ENCODE measurements around the gene PLA2G4A.

Gene PLA2G4A

DNA sequence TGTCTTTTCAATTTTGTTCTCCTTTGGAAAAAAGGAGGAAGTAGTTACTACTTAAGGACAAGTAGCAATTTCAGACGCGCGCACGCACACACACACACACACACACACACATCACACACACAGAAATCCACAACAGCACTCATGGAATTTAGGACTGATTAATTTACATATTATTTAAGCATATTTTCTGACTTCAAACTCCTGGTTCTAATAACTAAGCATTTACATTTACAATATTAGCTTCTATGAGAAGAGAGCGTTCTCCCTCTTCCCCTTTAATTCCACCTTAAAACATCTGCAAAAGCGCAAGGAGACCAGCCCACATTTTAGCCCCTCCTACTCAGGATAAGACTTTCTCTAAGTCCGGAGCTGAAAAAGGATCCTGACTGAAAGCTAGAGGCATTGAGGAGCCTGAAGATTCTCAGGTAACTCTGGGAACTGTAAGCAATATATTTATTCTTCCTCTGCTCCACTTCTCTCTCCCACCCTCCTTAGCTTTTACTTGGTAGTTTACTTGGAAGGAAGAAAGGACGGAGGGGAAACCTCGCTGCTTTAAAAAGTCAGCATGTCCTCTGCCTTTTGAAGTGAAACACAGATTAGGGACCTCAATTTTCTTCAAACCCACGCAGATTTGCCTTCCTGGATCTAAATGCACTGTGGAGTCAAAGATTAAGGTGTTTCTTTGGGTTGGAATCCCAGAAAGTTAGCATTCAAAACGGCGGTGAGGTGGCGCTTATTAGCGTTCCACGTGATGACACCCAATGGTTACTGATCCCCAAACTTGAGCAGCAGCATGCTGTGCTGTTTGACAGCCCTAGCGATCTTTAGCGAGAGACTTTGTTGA is at the start of gene PLA2G4A:
PLA2G4A (plus strand) TSS at position 339 of the 844 bp plus-strand sequence. CDS start 25,406 bp downstream, outside the sequence.
- DNase-seq (ENCODE audit: low read depth in 2 of 2), result no peak

DNA sequence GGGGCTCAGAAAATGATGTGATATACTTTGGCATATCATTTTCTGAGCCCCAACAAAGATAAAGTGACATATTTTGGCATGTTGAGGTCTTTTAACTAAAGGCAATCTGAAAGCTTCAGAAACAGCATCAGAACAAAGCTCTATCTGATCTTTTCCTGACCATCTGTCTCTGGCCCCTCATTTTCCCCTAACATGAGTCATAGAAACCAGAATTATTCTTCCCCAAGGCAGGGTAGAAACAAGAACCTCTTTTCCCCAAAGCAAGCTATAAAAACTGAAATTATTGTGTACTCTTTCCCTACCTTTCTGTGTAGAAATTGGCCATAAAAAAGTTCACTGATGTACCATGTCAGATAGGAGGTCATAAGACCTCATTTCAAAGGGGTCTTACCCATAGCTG is 48.7 kb upstream of the PLA2G4A start:
- no peak for DNase-seq (ENCODE audit: low read depth in 2 of 2)

GRCh38 chr1:186781730-186782129 is 47.0 kb upstream of the PLA2G4A start:
- no peak for DNase-seq (ENCODE audit: low read depth in 2 of 2)

DNA sequence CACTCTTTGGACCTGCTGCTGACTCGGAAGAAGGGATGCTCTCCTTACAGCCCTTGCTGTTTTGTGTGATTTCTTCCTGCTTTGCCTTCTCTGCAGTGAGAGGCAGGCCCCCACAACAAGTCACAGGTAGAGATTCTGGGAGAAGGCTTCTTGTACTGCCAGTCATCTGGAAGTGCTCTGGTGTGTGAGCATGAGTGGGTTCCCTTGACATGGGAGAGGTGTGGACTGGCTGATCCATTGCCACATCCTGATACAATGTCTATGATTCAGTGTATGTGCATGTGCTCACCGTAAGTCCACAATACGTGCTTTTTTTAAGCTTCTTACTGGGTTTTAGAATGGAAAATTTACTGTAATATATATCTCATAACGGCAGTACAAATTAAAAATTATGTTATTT is 46.0 kb upstream of the PLA2G4A start:
- no peak for DNase-seq (ENCODE audit: low read depth in 2 of 2)

- DNase-seq (ENCODE audit: low read depth in 2 of 2), result no peak
Measured at GRCh38 chr1:186783193-186783592, 45.6 kb upstream of the PLA2G4A start.

GRCh38 chr1:186785503-186785902 is 43.2 kb upstream of the PLA2G4A start:
- no peak for DNase-seq (ENCODE audit: low read depth in 2 of 2)

GRCh38 chr1:186790101-186790500 is 38.6 kb upstream of the PLA2G4A start:
- no peak for DNase-seq (ENCODE audit: low read depth in 2 of 2)

DNA sequence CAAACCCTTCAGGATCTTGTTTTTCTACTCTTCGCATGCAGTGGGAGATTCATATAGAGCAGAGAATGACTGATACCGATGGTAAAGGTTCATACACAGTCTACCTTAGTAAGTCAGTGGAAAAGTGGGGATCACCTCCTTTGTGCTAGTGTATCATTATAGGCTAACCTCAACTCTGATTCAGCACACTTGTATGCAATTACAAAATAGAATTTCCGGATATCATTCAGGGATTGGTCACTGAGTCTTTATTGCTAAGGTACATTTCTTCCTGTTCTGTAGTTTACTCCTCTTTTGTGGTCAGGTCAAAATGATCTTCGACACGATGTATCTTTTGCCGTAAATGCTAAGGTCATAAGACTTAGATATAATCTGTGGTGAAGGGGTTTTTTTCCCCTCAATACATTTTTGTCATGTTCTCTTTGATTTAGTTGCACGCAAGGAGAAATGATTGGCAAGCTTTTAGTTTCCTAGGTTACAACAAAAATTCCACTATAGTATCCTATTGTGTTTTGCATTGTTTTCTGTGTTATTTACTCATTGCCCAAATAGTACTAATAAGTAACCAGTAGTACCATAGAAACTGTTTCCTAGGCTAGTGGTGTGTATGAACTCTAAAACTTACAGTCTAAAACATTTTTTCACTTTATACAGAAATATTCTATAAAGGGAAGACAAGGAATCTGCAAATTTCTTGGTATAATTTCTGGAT is 35.7 kb upstream of the PLA2G4A start:
- DNase-seq (ENCODE audit: low read depth in 2 of 2), result no peak

GRCh38 chr1:186793582-186793927 is 35.2 kb upstream of the PLA2G4A start:
- no peak for DNase-seq (ENCODE audit: low read depth in 2 of 2)

- DNase-seq (ENCODE audit: low read depth in 2 of 2), result no peak
Measured at GRCh38 chr1:186798960-186799688, 29.6 kb upstream of the PLA2G4A start.

GRCh38 chr1:186799689-186800054 is 29.1 kb upstream of the PLA2G4A start:
- no peak for DNase-seq (ENCODE audit: low read depth in 2 of 2)

DNA sequence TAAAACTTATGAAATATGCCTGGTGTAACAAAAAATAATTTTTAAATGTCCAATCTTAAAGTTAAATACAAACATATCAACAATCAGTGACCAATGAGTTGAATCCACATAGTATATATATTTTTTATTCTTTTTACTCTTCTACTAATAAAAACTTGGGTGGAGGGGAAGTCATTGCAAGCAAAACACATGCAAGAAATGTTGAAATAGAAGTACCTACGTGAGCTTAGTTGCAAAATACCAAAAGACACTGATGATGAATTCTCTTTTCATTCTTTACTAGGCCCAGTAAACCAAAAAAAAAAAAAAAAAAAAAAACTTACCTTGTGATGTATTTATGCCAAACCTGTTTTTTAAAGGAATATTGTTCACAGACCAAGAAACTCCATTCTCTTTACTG is 26.4 kb upstream of the PLA2G4A start:
- DNase-seq (ENCODE audit: low read depth in 2 of 2), result no peak

DNA sequence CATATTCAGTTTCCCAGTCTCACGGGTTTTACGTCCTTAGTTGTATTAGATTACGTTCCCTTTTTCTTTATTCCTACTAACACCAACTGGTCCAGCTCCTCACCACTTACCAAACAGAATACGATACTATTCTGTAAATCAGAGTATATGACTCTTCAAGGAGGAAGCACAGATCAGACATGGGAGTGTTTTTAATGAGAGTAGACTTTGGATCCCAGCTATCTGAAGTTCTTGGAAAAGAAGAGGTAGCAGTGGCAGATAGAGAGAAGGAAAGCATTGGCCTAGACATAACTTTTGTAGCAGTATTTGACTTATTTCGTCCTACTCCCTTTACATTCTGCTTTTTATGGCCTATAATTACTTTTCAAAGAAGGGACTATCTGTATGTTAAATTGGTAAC is 24.1 kb upstream of the PLA2G4A start:
- DNase-seq (ENCODE audit: low read depth in 2 of 2), result no peak

DNA sequence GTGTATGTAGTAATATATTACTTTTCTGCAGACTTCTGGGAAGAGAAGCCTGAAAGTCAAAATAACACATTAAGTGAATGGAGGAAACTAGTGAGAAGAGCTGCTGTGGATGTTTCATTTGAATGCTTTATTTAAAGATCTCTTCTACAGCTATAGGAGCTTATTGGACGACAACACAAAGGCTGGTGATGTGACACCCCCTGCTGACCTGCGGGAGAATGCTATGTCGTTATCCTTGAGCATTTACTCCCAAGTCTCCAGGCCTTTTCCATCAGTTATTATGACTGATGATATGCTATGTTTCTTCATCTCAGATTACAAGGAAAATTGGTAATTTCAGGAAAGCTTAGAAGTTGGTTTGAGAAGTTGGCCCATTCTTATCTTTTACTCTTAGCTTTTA is 22.3 kb upstream of the PLA2G4A start:
- DNase-seq (ENCODE audit: low read depth in 2 of 2), result no peak

DNA sequence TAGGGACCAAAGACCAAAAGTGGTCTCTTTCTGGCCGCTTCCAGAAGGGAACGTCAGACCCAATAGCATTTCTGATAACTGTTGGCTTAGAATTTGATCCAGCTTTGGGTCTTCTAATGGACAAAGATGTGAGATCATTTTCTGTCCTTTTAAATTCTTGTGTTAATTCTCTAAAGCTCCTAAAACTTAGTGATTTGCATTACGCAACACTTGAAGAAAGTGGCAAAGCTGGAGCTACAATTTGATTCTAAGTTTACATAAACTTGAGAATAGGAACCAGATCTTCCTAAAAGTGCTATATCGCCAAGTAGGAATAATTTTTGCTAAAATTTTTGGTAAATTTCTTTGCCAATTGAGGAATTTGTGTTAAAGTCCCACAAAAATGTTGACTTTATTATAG is 21.6 kb upstream of the PLA2G4A start:
- no peak for DNase-seq (ENCODE audit: low read depth in 2 of 2)

GRCh38 chr1:186811892-186812291 is 16.9 kb upstream of the PLA2G4A start:
- DNase-seq (ENCODE audit: low read depth in 2 of 2), result no peak

DNA sequence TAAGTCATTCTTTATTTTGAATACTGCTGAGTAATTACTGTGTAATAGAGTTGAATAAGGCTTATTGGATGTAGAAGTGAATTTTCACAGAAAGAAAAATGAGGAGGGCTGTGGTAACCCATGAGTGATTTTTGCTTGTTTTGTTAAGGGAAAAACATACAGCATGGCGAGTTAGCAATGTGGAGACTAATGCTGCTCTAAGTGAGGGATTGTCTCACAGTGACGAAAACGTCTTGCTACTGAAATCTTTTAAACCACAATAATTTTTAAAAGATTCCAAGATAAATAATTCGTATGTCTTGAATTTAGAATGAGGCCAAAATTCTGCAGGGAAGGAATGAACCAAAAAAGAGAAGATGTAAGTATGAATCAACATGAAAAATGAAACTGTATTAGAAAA is 16.2 kb upstream of the PLA2G4A start:
- no peak for DNase-seq (ENCODE audit: low read depth in 2 of 2)

- no peak for DNase-seq (ENCODE audit: low read depth in 2 of 2)
Measured at GRCh38 chr1:186813420-186813819, 15.3 kb upstream of the PLA2G4A start.

GRCh38 chr1:186819126-186819525 is 9.6 kb upstream of the PLA2G4A start:
- DNase-seq (ENCODE audit: low read depth in 2 of 2), result no peak

- no peak for DNase-seq (ENCODE audit: low read depth in 2 of 2)
Measured at GRCh38 chr1:186819563-186819962, 9.2 kb upstream of the PLA2G4A start.

DNA sequence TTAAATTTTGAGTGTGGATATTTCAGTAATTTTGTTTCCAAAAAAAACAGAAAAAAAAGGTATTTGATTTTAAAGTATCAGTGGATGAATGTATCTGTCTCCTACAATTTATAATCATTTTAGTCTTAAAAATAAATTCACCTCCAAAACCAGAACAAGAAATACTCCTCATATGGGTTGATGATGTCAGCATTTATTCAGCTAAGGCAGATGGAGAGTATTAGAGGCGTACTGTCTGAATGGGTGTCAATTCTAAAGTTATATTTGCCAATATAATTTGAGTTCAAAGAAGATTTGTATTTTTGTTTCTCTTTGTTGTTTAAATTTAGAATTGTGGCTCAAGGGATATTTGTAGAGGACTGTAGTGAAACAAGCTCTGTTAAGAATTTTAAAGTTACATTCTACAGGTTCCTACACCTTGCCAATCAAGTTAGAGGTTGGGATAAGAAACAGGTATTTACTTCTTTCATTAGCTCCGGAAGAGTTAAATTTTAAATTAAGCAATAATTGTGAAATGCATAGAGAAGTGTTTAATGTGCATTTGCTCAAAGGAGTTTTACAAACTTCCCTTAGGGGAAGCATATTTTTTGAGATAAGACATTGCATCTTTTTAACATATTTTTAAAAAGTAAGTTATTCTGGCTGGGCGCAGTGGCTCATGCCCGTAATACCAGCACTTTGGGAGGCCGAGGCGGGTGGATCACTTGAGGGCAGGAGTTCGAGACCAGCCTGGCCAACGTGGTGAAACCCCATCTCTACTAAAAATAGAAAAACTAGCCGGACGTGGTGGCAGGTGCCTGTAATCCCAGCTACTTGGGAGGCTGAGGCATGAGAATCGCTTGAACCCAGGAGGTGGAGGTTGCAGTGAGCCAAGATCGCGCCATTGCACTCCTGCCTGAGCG is 1.2 kb downstream of the PLA2G4A start:
- DNase-seq (ENCODE audit: low read depth in 2 of 2), result no peak

GRCh38 chr1:186831168-186831567 is 2.4 kb downstream of the PLA2G4A start:
- no peak for DNase-seq (ENCODE audit: low read depth in 2 of 2)

Data from stimulated activated CD8-positive, alpha-beta memory T cell treated with anti-CD3 and anti-CD28 coated beads, Interleukin-2, amount 100 ng/mL, for 48 hours (primary cell).